ENCODE results near the gene SPSB3. TPM values are rescaled to one million over a fixed set of nuclear protein-coding genes. Genes with fewer than 3 reads are reported as not detected.

Gene SPSB3
- total and polyA plus RNA-seq, 2 of the 13 experiments (the other 11 are each of a cell fraction or from before 2014, with no cell fraction given), result 13.2 to 21.9 TPM

DNA sequence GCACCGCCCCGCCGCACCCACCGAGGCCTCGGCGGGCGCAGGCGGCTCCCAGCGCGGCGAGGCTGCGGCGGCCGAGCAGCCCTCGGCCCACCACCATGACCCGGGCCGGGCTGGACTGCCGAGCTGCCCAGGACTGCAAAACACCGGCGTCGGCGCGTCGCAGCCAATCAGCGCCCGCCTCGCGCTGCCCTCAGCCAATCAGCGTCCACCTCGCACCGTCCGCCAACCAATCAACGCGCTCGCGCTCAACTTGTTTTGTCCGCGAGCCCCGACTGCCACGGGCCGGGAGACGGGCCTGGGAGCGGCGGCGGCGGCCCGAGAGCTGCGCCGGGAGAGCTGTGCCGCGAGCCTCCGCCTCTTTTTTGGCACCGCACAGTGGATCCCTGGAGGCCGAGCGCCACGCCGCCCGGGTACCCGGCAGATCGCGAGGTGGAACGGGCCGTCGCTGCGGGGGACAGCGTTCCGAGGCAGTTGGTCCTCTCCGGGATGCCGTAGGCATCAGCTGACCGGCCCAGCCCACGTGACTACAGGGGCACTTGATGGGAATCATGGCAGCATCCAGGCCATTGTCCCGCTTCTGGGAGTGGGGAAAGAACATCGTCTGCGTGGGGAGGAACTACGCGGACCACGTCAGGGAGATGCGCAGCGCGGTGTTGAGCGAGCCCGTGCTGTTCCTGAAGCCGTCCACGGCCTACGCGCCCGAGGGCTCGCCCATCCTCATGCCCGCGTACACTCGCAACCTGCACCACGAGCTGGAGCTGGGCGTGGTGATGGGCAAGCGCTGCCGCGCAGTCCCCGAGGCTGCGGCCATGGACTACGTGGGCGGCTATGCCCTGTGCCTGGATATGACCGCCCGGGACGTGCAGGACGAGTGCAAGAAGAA lies 44.6 kb upstream of the SPSB3 start, which contains the start of the genes FAHD1 and HAGH (continued):
- TF ChIP-seq, protein P1, sequence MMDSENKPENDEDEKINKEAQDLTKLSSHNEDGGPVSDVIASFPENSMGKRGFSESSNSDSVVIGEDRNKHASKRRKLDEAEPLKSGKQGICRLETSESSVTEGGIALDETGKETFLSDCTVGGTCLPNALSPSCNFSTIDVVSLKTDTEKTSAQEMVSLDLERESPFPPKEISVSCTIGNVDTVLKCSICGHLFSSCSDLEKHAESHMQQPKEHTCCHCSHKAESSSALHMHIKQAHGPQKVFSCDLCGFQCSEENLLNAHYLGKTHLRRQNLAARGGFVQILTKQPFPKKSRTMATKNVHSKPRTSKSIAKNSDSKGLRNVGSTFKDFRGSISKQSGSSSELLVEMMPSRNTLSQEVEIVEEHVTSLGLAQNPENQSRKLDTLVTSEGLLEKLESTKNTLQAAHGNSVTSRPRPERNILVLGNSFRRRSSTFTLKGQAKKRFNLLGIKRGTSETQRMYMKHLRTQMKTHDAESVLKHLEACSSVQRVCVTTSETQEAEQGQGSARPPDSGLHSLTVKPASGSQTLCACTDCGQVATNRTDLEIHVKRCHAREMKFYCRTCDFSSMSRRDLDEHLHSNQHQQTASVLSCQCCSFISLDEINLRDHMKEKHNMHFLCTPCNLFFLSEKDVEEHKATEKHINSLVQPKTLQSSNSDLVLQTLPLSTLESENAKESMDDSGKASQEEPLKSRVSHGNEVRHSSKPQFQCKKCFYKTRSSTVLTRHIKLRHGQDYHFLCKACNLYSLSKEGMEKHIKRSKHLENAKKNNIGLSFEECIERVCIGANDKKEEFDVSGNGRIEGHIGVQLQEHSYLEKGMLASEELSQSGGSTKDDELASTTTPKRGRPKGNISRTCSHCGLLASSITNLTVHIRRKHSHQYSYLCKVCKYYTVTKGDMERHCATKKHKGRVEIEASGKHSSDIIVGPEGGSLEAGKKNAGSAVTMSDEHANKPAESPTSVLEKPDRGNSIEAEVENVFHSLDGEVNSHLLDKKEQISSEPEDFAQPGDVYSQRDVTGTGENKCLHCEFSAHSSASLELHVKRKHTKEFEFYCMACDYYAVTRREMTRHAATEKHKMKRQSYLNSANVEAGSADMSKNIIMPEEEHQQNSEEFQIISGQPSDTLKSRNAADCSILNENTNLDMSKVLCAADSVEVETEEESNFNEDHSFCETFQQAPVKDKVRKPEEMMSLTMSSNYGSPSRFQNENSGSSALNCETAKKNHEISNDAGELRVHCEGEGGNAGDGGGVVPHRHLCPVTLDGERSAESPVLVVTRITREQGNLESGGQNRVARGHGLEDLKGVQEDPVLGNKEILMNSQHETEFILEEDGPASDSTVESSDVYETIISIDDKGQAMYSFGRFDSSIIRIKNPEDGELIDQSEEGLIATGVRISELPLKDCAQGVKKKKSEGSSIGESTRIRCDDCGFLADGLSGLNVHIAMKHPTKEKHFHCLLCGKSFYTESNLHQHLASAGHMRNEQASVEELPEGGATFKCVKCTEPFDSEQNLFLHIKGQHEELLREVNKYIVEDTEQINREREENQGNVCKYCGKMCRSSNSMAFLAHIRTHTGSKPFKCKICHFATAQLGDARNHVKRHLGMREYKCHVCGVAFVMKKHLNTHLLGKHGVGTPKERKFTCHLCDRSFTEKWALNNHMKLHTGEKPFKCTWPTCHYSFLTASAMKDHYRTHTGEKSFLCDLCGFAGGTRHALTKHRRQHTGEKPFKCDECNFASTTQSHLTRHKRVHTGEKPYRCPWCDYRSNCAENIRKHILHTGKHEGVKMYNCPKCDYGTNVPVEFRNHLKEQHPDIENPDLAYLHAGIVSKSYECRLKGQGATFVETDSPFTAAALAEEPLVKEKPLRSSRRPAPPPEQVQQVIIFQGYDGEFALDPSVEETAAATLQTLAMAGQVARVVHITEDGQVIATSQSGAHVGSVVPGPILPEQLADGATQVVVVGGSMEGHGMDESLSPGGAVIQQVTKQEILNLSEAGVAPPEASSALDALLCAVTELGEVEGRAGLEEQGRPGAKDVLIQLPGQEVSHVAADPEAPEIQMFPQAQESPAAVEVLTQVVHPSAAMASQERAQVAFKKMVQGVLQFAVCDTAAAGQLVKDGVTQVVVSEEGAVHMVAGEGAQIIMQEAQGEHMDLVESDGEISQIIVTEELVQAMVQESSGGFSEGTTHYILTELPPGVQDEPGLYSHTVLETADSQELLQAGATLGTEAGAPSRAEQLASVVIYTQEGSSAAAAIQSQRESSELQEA (CRISPR knock-in tag; IDR thresholded peaks at IDR 0.05; ENCODE audit: not compliant biosample characterization), result peak; percentile 93
- peak; percentile 100 for TF ChIP-seq GATAD1 (CRISPR knock-in tag; IDR thresholded peaks at IDR 0.05)
- TF ChIP-seq ZNF224 (CRISPR knock-in tag; IDR thresholded peaks at IDR 0.05), result no peak
- TF ChIP-seq, protein P2, sequence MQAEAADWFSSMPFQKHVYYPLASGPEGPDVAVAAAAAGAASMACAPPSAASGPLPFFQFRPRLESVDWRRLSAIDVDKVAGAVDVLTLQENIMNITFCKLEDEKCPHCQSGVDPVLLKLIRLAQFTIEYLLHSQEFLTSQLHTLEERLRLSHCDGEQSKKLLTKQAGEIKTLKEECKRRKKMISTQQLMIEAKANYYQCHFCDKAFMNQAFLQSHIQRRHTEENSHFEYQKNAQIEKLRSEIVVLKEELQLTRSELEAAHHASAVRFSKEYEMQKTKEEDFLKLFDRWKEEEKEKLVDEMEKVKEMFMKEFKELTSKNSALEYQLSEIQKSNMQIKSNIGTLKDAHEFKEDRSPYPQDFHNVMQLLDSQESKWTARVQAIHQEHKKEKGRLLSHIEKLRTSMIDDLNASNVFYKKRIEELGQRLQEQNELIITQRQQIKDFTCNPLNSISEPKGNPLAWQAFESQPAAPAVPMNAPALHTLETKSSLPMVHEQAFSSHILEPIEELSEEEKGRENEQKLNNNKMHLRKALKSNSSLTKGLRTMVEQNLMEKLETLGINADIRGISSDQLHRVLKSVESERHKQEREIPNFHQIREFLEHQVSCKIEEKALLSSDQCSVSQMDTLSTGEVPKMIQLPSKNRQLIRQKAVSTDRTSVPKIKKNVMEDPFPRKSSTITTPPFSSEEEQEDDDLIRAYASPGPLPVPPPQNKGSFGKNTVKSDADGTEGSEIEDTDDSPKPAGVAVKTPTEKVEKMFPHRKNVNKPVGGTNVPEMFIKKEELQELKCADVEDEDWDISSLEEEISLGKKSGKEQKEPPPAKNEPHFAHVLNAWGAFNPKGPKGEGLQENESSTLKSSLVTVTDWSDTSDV (CRISPR knock-in tag; IDR thresholded peaks at IDR 0.05), result no peak
- TF ChIP-seq MAFK (conservative IDR thresholded peaks at IDR 0.05 in 1 of 2, IDR thresholded peaks at IDR 0.05 in 1 of 2; ENCODE audit: low read length in 2 of 2), result 0 out of 4 replicates have a peak, but pooled peaks of 1 of the 2 experiments have one; percentile 20
- TF ChIP-seq ZNF33A (CRISPR knock-in tag; IDR thresholded peaks at IDR 0.05; ENCODE audit: borderline replicate concordance), result no peak
- no peak for TF ChIP-seq SRSF9 (IDR thresholded peaks at IDR 0.05; ENCODE audit: borderline replicate concordance, insufficient read depth, low read depth, low read length, poor library complexity, severe bottlenecking)
- peak; percentile 97 for TF ChIP-seq KDM5B (CRISPR knock-in tag; IDR thresholded peaks at IDR 0.05; ENCODE audit: borderline replicate concordance)
- TF ChIP-seq CEBPG (CRISPR knock-in tag; IDR thresholded peaks at IDR 0.05), result no peak; the same call in 1 of the 2 replicates
- peak; percentile 55 for TF ChIP-seq ZMYM3 (CRISPR knock-in tag; IDR thresholded peaks at IDR 0.05)
- TF ChIP-seq, protein P3, sequence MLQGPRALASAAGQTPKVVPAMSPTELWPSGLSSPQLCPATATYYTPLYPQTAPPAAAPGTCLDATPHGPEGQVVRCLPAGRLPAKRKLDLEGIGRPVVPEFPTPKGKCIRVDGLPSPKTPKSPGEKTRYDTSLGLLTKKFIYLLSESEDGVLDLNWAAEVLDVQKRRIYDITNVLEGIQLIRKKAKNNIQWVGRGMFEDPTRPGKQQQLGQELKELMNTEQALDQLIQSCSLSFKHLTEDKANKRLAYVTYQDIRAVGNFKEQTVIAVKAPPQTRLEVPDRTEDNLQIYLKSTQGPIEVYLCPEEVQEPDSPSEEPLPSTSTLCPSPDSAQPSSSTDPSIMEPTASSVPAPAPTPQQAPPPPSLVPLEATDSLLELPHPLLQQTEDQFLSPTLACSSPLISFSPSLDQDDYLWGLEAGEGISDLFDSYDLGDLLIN (CRISPR knock-in tag; IDR thresholded peaks at IDR 0.05; ENCODE audit: borderline replicate concordance), result no peak
- peak; percentile 94 for TF ChIP-seq RFXAP (CRISPR knock-in tag; IDR thresholded peaks at IDR 0.05; ENCODE audit: borderline replicate concordance)
- TF ChIP-seq ZNF841 (CRISPR knock-in tag; IDR thresholded peaks at IDR 0.05; ENCODE audit: borderline replicate concordance), result no peak
- TF ChIP-seq, protein P4, sequence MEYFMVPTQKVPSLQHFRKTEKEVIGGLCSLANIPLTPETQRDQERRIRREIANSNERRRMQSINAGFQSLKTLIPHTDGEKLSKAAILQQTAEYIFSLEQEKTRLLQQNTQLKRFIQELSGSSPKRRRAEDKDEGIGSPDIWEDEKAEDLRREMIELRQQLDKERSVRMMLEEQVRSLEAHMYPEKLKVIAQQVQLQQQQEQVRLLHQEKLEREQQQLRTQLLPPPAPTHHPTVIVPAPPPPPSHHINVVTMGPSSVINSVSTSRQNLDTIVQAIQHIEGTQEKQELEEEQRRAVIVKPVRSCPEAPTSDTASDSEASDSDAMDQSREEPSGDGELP (IDR thresholded peaks at IDR 0.05; ENCODE audit: borderline replicate concordance, low read depth), result peak; percentile 99

Measured in HepG2 (cell line).